ENCODE data around the gene GET4.

- TF ChIP-seq CTCF (IDR thresholded peaks at IDR 0.05; ENCODE audit: low read depth, low read length, missing input control) (no peak), YY1 (IDR thresholded peaks at IDR 0.05) (no peak), MAX (IDR thresholded peaks at IDR 0.05) (no peak), FOXA1 (IDR thresholded peaks at IDR 0.05) (no peak), TAF1 (conservative IDR thresholded peaks at IDR 0.05) (no peak), REST (IDR thresholded peaks at IDR 0.05) (no peak), GABPA (IDR thresholded peaks at IDR 0.05 in 1 of 2, conservative IDR thresholded peaks at IDR 0.05 in 1 of 2) (no peak), RAD21 (IDR thresholded peaks at IDR 0.05) (no peak), ATF3 (IDR thresholded peaks at IDR 0.05) (no peak), JUND (IDR thresholded peaks at IDR 0.05) (no peak)
Measured at GRCh38 chr7:861222-861621, 15.1 kb upstream of the GET4 start.
